Measurements from ENCODE around the gene MACROD1. TPM values are rescaled to one million over a fixed set of nuclear protein-coding genes. Genes with fewer than 3 reads are reported as not detected.

Gene MACROD1
- polyA plus RNA-seq, 1 donor (not counting 4 experiments of a cell fraction or from before 2014, with no cell fraction given) = 4.6 TPM

DNA sequence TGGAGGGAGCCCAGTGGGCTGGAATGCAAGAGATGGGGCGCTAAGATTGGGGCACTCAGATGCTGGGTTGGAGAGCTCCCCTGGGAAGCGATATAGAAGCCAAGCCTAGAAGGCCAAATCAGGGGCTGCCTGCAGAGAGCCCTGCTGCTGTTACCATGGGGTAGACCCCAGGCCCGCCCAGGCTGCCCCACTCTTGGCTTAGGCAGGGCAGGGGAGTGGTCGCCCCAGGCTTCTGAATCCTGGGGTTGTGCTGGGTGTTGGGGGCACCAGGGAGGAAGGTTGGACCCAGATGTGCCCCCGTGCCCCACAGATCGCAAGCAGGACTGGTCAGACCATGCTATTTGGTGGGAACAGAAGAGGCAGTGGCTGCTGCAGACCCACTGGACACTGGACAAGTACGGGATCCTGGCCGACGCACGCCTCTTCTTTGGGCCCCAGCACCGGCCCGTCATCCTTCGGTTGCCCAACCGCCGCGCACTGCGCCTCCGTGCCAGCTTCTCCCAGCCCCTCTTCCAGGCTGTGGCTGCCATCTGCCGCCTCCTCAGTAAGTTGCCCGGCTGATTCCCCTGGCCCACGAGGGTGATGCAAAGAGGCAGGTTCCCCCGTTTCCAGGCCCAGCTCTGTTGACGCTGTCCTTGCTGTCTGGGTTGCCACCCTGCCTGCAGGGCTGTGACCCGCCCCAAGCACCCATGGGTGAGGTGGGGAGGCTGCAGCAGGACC lies 44.5 kb upstream of the MACROD1 start:
- Histone ChIP-seq H3K4me1 (ENCODE audit: control insufficient read depth, extremely low read depth, insufficient read depth, low read length) (no peaks in the 10 kb centered on the region), H2AFZ (ENCODE audit: control insufficient read depth, low read length) (no peak overlapping the region), H3K4me3 (ENCODE audit: control insufficient read depth in 2 of 3, extremely low read depth in 1 of 3, insufficient read depth in 2 of 3, low read depth in 1 of 3, low read length in 3 of 3) (no peak overlapping the region), H3K9me1 (ENCODE audit: control insufficient read depth, extremely low read depth, insufficient read depth, low read length) (no peaks in the 10 kb centered on the region), H4K20me1 (ENCODE audit: control insufficient read depth, extremely low read depth, insufficient read depth, low read length) (peaks cover 2% of the 10 kb centered on the region), H3K9me3 (ENCODE audit: control insufficient read depth, low read depth, low read length) (no peaks in the 10 kb centered on the region), H3K27me3 (ENCODE audit: control insufficient read depth, extremely low read depth, insufficient read depth, low read length) (no peaks in the 10 kb centered on the region), H3K4me2 (ENCODE audit: control insufficient read depth, extremely low read depth, insufficient read depth, low read depth, low read length) (no peak overlapping the region), H3K79me2 (ENCODE audit: control insufficient read depth, insufficient read depth, low read length) (no peaks in the 10 kb centered on the region), H3K9ac (ENCODE audit: control insufficient read depth, extremely low read depth, insufficient read depth, low read length) (no peak overlapping the region), H3K36me3 (ENCODE audit: control insufficient read depth in 2 of 2, extremely low read depth in 1 of 2, insufficient read depth in 2 of 2, low read length in 2 of 2) (peaks cover 10 to 21% of the 10 kb centered on the region in 2 experiments), H3K27ac (ENCODE audit: control insufficient read depth, insufficient read depth, low read length) (no peak overlapping the region)
- DNase-seq (ENCODE audit: low read depth, low spot score) = no peak
- FAIRE-seq = no peak
- no peak for TF ChIP-seq EZH2 (IDR thresholded peaks at IDR 0.05; ENCODE audit: low read length)
- dilution Hi-C loops (cut with MboI; ENCODE audit: extremely low pct_ligation_motif_present, low sequenced_read_pairs) = no loop called here

DNA sequence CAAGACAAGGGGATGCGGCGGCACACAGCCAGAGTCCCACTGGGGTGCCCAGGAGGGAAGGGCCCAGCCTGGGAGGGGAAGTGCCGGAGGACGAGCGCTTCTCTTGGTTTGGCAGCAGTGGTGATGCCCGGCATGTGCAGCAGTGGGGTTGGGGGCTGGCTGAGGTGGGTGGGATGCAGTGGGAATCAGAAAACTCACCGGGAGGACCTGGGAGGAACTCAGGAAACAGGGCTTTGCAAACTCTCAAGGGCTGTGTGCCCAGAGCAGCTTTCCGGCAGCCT lies 43.6 kb upstream of the MACROD1 start:
- no peak overlapping the region for H3K4me3 ChIP-seq (ENCODE audit: control insufficient read depth in 2 of 3, extremely low read depth in 1 of 3, insufficient read depth in 2 of 3, low read depth in 1 of 3, low read length in 3 of 3)
- H2AFZ ChIP-seq (ENCODE audit: control insufficient read depth, low read length) = no peak overlapping the region
- dilution Hi-C loops (cut with MboI; ENCODE audit: extremely low pct_ligation_motif_present, low sequenced_read_pairs) = no loop called here
- no peak overlapping the region for H3K4me2 ChIP-seq (ENCODE audit: control insufficient read depth, extremely low read depth, insufficient read depth, low read depth, low read length)
- no peaks in the 10 kb centered on the region for H3K4me1 ChIP-seq (ENCODE audit: control insufficient read depth, extremely low read depth, insufficient read depth, low read length)
- H3K36me3 ChIP-seq (ENCODE audit: control insufficient read depth in 2 of 2, extremely low read depth in 1 of 2, insufficient read depth in 2 of 2, low read length in 2 of 2) = peaks cover 13 to 22% of the 10 kb centered on the region in 2 experiments
- TF ChIP-seq, protein P1, sequence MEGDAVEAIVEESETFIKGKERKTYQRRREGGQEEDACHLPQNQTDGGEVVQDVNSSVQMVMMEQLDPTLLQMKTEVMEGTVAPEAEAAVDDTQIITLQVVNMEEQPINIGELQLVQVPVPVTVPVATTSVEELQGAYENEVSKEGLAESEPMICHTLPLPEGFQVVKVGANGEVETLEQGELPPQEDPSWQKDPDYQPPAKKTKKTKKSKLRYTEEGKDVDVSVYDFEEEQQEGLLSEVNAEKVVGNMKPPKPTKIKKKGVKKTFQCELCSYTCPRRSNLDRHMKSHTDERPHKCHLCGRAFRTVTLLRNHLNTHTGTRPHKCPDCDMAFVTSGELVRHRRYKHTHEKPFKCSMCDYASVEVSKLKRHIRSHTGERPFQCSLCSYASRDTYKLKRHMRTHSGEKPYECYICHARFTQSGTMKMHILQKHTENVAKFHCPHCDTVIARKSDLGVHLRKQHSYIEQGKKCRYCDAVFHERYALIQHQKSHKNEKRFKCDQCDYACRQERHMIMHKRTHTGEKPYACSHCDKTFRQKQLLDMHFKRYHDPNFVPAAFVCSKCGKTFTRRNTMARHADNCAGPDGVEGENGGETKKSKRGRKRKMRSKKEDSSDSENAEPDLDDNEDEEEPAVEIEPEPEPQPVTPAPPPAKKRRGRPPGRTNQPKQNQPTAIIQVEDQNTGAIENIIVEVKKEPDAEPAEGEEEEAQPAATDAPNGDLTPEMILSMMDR (optimal IDR thresholded peaks at IDR 0.05 in 1 of 3, IDR thresholded peaks at IDR 0.05 in 1 of 3, conservative IDR thresholded peaks at IDR 0.05 in 1 of 3; ENCODE audit: extremely low read depth in 1 of 3, insufficient read depth in 2 of 3, low read length in 3 of 3) = no peak
- no peak for TF ChIP-seq EZH2 (IDR thresholded peaks at IDR 0.05; ENCODE audit: low read length)
- no peaks in the 10 kb centered on the region for H3K27me3 ChIP-seq (ENCODE audit: control insufficient read depth, extremely low read depth, insufficient read depth, low read length)
- no peak overlapping the region for H3K27ac ChIP-seq (ENCODE audit: control insufficient read depth, insufficient read depth, low read length)
- no peak overlapping the region for H3K9ac ChIP-seq (ENCODE audit: control insufficient read depth, extremely low read depth, insufficient read depth, low read length)
- no peaks in the 10 kb centered on the region for H3K9me3 ChIP-seq (ENCODE audit: control insufficient read depth, low read depth, low read length)
- peaks cover 6% of the 10 kb centered on the region for H4K20me1 ChIP-seq (ENCODE audit: control insufficient read depth, extremely low read depth, insufficient read depth, low read length)
- no peaks in the 10 kb centered on the region for H3K9me1 ChIP-seq (ENCODE audit: control insufficient read depth, extremely low read depth, insufficient read depth, low read length)
- no peaks in the 10 kb centered on the region for H3K79me2 ChIP-seq (ENCODE audit: control insufficient read depth, insufficient read depth, low read length)
- DNase-seq (ENCODE audit: low read depth, low spot score) = no peak
- no peak for FAIRE-seq

Data from keratinocyte (primary cell).